Activated gamma-delta T cell treated with anti-CD3 and anti-CD28 coated beads, Interleukin-2, amount 50 U/mL, for 16 hours (primary cell): ENCODE data around the gene DMRTC2.

Experiments
- DNase-seq: peaks from one replicate; pipeline ENCODE4 v3.0.0-alpha.2; 2020; ENCODE audit warnings: low read depth

DMRTC2 gene

DNA sequence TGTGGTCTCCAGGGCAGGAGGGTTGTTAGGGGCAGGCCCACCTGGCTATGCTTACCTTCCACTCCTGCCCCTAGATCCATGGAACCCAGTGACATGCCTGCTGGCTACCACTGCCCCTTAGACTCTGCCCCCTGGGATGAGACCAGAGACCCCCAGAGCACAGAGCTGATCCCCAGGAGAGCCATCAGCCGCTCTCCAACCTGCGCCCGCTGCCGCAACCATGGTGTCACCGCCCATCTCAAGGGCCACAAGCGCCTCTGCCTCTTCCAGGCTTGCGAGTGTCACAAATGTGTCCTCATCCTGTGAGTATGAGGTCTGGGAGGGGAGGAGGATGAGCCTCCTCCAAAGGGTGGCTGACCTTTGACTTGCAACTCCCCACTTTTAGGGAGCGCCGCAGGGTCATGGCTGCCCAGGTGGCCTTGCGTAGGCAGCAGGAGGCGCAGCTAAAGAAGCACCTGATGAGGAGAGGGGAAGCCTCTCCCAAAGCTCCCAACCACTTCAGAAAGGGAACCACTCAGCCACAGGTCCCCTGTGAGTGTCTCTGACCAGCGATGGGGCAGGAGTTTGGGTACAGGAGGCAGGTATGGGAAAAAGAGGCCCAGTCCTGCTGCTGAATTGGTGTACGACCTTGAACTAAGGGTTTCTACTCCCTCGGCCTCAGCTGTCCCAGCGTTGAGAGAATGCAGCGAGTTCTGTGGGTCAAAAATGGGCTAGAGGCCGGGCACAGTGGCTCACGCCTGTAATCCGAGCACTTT is 2.7 kb downstream of the DMRTC2 start:
- DNase-seq, result no peak

DNA sequence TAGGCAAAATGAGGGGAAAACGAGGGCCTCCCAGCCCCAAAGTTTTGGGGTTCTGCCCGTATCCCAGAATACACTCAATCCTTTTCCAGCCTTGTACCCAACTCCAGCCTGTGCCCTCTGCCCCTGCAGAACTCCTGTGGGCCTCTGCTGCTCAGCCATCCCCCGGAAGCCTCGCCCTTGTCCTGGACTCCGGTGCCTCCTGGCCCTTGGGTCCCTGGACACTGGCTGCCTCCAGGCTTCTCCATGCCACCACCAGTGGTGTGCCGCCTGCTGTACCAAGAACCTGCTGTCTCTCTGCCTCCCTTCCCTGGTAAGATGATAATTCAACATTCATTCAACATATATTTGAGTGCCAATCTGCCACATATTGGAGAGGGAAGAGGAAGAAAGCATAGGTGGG is 3.8 kb downstream of the DMRTC2 start:
- DNase-seq, result no peak

DNA sequence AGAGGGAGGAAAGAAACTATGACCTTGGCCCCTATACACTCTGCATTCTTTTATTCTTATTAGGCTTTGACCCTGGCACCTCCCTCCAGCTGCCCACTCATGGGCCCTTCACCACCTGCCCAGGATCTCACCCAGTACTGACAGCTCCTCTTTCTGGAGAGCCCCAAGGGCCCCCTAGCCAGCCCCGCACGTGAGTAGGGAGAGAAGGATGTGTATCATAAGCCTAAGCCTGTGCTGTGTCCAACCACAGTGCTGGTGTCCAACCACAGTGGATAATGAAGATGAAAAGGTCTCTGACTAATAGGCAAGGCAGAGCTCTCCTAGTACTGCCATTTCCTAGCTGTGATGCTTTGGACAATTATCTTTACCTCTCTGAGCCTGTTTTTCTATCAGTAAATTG is 4.2 kb downstream of the DMRTC2 start:
- no peak for DNase-seq

DNA sequence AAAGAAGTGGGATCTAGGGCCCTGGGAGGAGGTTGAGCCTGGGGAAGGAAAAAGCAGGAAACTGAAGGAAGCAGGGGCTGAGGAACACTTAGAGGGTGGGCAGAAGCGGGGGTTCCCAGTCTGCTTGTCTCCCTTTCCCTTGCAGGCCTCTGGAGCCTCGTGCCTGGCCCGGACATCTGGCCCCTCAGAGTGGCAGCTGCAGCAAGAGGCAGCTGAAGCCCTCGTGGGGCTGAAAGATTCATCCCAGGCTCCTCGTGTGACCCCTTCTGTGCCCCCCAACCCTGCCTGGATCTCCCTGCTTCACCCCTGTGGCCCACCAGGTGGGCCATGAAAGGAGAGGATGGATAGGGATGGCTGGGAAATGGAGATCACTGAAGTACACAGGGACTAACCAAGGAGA is 5.5 kb downstream of the DMRTC2 start:
- no peak for DNase-seq

DNA sequence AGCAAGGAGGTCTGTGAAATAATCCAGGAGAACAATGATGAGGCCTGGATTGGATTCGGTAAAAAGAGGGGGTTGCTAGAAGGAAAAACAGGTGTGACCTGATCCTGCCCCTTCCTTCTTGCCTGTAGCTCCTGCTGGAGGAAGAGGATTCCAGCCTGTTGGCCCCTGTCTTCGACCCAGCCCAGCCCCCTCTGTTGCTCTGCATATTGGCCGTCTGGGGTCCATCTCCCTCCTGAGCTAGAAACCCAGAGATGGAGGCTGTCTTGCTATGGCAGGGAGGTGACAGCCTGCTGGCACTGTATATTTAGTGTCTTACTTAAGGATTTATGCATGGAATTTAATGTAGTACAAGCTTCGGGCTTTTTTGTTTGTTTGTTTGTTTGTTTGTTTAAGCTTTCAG is 6.6 kb downstream of the DMRTC2 start:
- DNase-seq, result no peak

DNA sequence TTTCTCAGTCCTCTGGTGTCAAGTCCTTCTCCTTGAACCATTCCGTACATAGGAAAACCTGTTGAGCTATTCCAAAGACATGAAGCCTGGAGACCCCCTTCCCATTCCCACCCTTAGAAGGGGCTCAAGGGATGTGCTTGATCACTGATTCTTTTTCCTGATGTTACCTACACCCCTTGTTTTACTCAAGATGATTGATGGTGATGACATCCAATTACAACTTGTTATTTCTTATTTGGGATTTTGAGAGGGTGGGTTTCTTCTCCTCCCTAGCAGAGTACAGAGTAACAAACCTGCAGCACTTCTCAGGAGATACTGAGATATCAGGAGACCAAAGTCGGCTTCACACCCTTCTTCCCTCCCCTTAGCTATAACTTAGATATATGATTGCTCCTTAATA is 8.5 kb downstream of the DMRTC2 start:
- DNase-seq, result no peak

DNA sequence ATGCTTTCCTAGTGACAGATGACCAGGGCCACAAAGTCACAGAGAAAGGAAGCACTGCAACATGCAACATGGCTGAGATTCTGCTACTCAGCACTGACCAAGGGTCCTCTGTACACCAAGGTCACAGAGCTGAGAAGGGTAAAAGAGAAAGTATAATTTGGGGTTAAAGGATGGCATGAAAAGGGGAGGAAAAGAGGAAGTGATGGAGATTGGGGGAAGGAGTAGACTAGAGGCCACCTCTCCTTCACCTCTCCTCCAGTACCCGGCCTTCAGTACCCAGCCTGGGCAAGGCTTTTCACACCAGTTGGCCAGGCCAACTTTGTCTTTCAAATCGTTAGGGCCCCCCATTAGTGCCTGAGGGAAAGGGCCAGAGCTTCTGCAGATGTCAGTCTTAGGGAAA is 8.9 kb downstream of the DMRTC2 start:
- no peak for DNase-seq

DNA sequence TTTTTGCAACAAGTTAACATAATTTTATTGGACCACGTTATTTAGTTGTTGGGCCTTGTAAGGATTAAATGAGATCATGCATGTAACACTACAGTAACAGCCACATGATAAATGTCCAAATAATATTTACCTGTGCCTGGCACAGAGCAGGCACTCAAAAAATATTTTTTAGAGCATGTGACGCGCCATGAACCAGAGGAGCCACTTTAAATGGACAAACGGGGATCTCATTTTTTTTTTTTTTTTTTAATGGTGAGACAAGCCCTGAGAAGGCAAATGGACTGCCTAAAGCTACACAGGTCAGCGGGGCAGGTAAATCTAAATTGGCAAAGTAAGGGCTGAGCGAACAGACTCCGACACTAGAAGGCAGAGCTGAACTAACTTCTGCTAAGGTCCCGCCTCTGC is 14.4 kb downstream of the DMRTC2 start:
- no peak for DNase-seq

DNA sequence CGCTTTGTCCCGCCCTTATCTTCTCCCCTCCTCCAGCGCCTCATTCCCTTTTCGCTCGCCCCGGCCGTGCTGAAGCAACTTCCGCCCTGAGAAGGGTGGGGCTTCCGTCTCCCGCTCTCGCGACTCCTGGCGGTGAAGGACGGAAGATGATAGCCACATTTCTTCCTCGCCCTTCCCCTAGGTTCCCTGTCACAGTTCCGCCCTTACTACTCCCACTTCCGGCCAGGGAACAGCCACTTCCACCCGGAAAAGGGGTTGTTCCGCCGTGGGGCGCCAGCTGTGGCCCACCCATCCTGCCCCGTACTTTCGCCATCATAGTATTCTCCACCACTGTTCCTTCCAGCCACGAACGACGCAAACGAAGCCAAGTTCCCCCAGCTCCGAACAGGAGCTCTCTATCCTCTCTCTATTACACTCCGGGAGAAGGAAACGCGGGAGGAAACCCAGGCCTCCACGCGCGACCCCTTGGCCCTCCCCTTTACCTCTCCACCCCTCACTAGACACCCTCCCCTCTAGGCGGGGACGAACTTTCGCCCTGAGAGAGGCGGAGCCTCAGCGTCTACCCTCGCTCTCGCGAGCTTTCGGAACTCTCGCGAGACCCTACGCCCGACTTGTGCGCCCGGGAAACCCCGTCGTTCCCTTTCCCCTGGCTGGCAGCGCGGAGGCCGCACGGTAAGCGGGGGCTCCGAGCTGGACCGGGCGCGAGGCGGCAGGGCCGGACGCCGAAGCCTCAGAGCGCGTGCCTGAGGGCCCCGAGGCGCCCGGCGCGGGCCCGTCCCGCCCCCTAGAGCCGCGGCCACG is 15.0 kb downstream of the DMRTC2 start, which contains the start of gene RPS19:
Gene RPS19 (plus strand): TSS at position 638 of the 801 bp plus-strand sequence. CDS start 520 bp downstream, outside the sequence.
- peak; percentile 97 for DNase-seq

DNA sequence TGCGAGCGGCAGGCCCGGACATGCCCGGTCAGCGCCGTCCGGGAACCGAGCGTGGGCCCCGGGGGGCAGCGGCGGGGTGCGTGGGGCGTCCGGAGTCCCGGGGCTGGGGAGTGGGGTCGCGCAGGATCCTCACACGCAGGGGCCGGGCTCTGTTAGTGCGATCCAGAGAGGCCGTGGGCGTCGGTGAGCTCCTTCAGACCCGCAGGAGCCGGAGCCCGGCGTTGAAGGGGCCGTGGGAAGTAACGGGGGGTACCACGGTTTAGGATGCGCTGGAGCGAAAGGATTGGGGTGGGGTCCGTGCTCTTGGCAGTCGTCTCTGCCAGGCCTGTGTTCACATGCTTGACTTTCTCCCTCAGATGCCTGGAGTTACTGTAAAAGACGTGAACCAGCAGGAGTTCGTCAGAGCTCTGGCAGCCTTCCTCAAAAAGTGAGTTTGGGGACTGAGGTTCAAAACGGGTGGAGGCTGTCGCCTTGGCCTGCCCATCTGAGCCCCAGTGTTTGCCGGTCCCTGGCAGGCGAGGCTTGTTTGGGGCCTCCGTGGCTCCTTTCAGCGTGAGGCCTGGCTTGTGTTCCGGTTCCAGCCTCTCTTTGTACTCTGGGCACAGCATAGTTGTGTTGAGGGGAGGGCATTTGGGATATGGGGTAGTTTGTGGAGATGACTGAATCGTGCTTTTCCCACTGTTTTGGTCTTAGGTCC is 15.7 kb downstream of the DMRTC2 start:
- DNase-seq, result no peak

DNA sequence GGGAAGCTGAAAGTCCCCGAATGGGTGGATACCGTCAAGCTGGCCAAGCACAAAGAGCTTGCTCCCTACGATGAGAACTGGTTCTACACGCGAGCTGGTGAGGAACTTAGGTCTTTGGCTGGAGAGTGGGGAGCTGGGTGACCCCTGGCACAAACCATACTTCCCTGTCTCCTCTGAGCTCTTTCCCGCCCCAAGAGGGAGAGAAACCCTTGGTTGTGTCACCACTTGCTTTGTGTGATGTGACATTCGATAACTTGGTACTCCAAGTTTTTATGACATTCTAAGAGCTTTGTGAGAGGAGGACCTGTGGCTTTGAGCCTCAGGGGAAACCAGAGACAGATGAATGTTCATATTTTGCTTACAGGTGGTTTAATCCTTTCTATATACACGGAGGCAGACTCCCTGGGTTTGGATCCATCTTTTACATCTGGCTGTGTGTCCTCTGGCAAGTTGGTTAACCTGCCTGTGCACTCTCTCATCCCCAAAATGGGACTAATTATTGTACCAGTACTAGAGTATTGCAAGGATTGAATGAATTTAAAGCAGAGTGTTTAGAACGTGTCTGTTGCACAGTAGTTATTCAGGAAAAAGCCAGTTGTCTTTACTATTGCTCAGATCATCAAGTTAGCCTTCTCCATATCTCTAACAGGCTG is 16.4 kb downstream of the DMRTC2 start:
- no peak for DNase-seq

DNA sequence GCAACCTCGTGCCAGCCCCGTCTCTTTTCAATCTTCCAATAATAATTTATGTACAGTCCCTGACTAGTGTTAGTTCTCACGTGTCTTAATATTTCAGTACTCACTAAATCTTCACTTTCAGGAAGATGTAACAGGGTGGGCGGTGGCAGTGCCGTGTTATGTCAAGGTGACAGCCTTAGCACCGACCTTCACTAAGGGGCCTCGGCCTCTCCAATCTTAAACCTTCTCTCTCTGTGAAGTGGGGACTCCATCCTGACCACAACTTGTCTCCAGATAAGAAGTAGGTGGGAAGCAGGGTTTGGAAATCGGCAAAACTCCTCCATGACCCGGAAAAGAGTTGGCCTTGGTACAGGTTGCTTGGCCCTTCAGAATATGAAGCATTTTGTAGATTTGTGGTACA is 17.0 kb downstream of the DMRTC2 start:
- DNase-seq, result no peak

DNA sequence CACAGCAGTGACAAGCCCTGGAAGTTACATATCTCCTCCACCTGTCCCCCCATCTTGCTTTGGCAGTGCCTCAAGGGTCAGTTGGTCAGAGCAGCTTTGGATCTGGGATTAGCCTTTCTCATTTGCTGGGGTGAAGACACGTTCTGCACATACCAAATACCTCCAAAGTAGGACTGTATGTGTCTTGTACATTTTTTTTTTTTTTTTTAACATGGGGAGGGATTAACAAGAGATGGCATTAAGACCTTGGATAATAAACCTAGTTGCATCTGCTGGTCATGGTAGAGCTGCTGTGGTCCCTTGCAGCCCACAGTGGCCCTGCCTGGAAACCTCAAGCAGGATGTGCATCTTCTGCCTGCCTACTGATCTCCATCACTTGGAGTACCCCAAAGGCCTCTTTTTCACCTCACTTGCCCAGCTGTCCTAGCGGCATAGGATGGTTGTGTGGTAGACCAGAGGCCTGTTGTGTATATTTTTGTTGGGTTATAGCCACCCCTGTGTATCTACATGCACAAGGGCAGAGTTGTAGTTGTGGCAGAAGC is 17.7 kb downstream of the DMRTC2 start:
- no peak for DNase-seq

DNA sequence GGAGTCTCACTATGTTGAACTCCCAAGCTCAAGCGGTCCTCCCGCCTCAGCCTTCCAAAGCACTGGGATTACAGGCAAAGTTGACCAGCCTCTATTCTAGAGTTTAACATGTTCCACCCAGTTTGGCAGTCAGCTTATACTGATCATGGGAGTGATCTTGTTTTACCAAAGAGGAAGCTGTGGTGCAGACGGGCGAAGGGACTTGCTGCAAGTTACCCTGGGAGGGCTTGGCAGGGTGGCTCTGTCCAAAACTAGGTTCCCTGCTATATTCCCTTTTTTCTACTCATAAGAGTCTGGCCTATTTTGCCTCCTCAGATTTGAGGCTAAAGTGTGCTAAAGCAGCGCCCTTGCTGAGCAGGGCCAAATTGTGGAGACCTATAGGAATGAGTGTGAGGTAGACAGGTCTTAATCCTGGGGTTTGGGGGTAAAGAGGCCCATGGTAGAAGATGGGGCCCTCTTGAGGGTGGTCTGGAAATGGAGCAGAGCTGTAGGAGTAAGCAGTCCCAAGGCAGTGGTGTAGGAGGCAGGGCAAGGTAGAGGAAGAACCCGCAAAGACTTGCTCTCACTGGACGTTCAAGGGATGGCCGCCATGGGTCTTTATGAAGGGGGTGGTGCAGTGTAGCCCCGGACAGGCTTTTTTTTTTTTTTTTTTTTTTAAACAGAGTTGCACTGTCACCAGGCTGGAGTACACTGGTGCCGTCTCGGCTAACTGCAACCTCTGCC is 18.5 kb downstream of the DMRTC2 start:
- DNase-seq, result no peak

DNA sequence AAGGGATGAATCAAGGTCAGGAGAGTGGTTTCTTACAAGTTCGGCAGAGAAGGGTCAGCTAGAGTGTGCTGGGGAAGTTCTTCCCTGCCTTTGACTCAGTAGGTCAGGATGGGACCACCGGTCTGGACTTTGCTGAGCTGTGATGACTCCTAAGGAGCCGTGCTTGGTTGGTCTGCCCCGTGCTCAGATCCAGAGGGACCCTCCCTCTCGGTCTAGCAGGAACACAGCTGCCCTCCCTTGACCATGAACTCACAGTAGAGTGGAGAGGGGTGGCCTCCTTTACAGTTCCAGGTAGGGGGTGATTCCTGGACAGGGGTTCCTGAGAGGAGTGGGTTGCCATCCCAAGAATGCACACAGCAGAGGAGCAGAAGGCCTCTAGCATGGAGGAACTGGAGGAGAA is 19.5 kb downstream of the DMRTC2 start:
- DNase-seq, result no peak

DNA sequence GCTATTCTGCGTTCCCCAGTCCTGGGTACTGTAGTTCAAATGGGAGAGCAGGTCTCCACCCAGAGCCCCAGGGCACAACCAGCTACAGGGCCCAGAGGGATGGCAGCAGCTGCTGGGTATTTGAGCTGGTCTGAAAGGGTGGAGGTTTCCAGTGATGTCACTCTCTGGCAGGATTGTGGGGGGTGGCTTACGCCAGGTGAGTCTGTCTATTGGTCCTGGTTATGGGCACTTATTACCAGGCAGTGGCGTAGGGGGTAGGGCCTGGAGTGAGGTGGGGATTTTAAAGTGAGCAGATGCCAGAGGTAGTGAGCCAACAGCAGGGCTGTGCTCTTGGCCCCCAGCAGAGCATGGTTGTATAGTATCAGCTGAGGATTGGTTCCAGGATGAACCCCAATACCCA is 21.4 kb downstream of the DMRTC2 start:
- DNase-seq, result no peak

DNA sequence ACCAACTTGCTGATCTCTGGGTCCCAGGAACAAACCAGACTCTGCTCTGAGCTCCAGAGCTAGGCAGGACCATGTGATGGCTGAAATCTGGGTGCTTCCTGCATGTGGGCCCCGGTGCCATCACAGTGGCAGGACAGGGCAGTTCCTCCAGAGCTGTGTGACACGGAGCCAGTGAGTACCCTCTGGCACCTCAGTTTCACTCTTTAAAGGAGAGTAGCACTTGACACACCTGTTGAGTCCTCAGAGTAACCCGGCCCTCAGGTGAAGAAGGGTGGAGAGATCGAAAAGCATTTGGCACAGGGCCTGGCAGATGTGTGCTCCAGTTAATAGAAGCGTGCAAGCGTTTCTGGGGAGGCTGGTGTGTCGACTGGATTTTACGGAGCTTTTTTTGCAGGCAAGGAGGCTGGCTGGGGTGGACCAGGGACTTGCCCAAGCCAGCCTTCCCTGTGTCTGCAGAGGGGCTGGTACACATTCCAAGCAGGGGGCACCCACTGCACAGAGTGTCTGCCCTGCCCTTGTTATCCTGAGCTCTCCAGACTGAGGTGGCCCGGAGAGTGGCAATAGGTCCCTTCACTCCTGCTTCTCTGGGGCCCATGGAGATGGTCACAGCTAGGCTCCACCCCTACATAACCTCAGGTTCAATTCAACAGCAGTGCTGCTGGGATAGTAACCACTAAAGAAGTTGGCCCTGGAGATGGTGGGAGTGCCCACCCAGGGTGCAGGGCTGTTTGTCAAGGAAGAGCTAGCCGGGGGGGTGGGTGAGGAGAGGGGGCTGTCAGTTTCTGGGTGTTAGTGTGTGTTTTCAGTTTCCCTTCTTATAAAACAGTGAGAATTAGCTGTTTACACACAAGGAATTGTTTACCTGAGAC is 23.5 kb downstream of the DMRTC2 start:
- DNase-seq, result no peak

DNA sequence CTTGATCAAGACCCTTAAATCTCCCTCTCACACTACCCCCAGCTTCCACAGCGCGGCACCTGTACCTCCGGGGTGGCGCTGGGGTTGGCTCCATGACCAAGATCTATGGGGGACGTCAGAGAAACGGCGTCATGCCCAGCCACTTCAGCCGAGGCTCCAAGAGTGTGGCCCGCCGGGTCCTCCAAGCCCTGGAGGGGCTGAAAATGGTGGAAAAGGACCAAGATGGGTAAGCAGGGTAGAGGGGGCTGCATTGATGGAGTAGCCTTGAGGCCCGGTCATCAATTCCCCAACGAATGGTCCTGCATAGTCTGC is 24.1 kb downstream of the DMRTC2 start:
- no peak for DNase-seq

DNA sequence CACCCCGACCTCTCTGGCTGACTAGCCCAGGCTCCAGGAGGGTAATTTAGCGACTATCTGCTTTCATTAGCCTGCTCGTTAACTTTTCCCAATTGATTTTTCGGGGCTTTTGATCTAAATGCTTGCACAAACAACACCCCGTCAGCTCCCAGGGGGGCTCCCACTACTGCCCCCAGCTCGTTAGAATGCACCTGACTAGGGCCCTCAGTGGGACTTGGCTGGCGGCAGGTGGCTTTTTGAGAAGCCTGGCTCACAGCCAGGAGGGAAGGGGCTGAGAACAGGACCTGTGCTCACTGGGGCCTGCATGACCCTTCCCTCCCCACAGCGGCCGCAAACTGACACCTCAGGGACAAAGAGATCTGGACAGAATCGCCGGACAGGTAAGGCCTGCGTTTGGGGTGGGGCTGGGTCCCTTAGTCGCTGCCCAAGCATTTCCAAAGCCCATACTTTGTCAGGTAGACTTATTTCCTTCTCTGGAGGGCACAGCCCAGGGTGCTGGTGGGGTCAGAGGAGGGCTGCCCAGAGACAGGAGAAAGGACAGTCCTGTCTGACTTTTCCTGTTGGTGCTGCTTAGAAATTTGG is 24.6 kb downstream of the DMRTC2 start:
- no peak for DNase-seq

DNA sequence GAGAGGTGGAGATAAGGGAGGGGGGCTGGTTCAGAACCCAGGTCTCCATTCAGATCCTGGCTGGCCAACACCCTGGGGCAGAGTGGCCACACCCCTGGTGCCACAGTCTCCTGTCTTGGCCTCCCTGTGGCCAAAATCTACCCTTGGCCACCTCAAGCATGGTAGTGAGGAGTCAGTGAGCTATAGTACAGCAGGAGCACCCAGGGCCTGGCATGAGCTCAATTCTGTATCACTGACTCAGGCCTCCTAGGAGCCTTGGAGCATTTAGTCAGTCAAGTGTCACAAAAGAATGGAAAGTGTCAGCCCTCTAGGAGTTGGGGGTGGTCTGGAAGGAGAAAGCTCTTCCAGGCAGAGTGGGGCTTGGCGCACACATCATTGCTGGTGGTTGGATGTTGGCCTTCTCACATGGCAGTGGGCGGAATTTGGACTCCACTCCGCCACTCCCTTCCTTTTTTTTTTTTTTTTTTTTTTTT is 25.6 kb downstream of the DMRTC2 start:
- no peak for DNase-seq
